ENCODE measurements around the gene ITGA7.

ITGA7 gene

GRCh38 chr12:55721601-55722213 is 14.0 kb upstream of the ITGA7 start:
- TF ChIP-seq CTCF (IDR thresholded peaks at IDR 0.05; ENCODE audit: borderline replicate concordance, insufficient read depth, low read depth, low read length) = no peak
- H3K4me3 ChIP-seq (ENCODE audit: low read depth, low read length) = no peak overlapping the region

- no peak overlapping the region for H3K4me3 ChIP-seq (ENCODE audit: low read depth, low read length)
- peak; percentile 24; the same call in 1 of the 2 replicates for TF ChIP-seq CTCF (IDR thresholded peaks at IDR 0.05; ENCODE audit: borderline replicate concordance, insufficient read depth, low read depth, low read length)
Measured at GRCh38 chr12:55720894-55721444, 13.3 kb upstream of the ITGA7 start.

- TF ChIP-seq CTCF (IDR thresholded peaks at IDR 0.05; ENCODE audit: borderline replicate concordance, insufficient read depth, low read depth, low read length) = no peak
- no peak within 1 kb of the TSS for H3K4me3 ChIP-seq (ENCODE audit: low read depth, low read length)
Measured at GRCh38 chr12:55720071-55720564, 12.4 kb upstream of the ITGA7 start, which contains the start of gene RDH5. Gene RDH5 (plus strand): TSS chr12:55720393. CDS start chr12:55721185, 792 bp downstream.

- no peak overlapping the region for H3K4me3 ChIP-seq (ENCODE audit: low read depth, low read length)
- TF ChIP-seq CTCF (IDR thresholded peaks at IDR 0.05; ENCODE audit: borderline replicate concordance, insufficient read depth, low read depth, low read length) = no peak
Measured at GRCh38 chr12:55719371-55719770, 11.7 kb upstream of the ITGA7 start.

- H3K4me3 ChIP-seq (ENCODE audit: low read depth, low read length) = no peak overlapping the region
- TF ChIP-seq CTCF (IDR thresholded peaks at IDR 0.05; ENCODE audit: borderline replicate concordance, insufficient read depth, low read depth, low read length) = no peak
Measured at GRCh38 chr12:55718624-55719275, 11.0 kb upstream of the ITGA7 start.

- no peak for TF ChIP-seq CTCF (IDR thresholded peaks at IDR 0.05; ENCODE audit: borderline replicate concordance, insufficient read depth, low read depth, low read length)
- H3K4me3 ChIP-seq (ENCODE audit: low read depth, low read length) = no peak overlapping the region
Measured at GRCh38 chr12:55718015-55718414, 10.3 kb upstream of the ITGA7 start.

Measured in GM12875 (cell line).